Osteoblast (primary cell): ENCODE results near the gene MYH3. TPM values are rescaled to one million over a fixed set of nuclear protein-coding genes. Genes with fewer than 3 reads are reported as not detected.

Experiments
- DNase-seq: peaks from one replicate; pipeline ENCODE4 v3.0.0; 2011; ENCODE audit warnings: low spot score, mixed read lengths; ENCODE audit not compliant: insufficient read length; ENCODE audit errors: missing footprints
- H2AFZ ChIP-seq: 2 replicates; pipeline ENCODE4 v1.6.0; 2011; ENCODE audit warnings: mild to moderate bottlenecking, low read length
- H3K27ac ChIP-seq: 2 replicates; pipeline ENCODE4 v1.5.1; 2011; ENCODE audit warnings: mild to moderate bottlenecking, low read depth, low read length, moderate library complexity
- H3K27me3 ChIP-seq: 2 replicates; pipeline ENCODE4 v1.6.0; 2012; ENCODE audit warnings: mild to moderate bottlenecking, control low read depth, inconsistent platforms, low read length, moderate library complexity; ENCODE audit not compliant: insufficient read depth
- H3K36me3 ChIP-seq: 2 replicates; pipeline ENCODE4 v1.5.1; 2011; ENCODE audit warnings: mild to moderate bottlenecking, low read length, control low read depth, moderate library complexity; ENCODE audit not compliant: insufficient read depth
- H3K4me1 ChIP-seq: 2 replicates; pipeline ENCODE4 v1.5.1; 2011; ENCODE audit warnings: mild to moderate bottlenecking, low read length, control low read depth, moderate library complexity; ENCODE audit not compliant: insufficient read depth
- H3K4me2 ChIP-seq: 2 replicates; pipeline ENCODE4 v1.6.0; 2011; ENCODE audit warnings: mild to moderate bottlenecking, low read length; ENCODE audit not compliant: insufficient read depth
- H3K4me3 ChIP-seq: fragments of 200-600 bp; sonication (generic); 3 replicates; pipeline ENCODE4 v1.5.1; 2012; ENCODE audit warnings: mild to moderate bottlenecking, low read length, inconsistent platforms; ENCODE audit not compliant: insufficient read depth
- H3K79me2 ChIP-seq: 2 replicates; pipeline ENCODE4 v1.6.0; 2012; ENCODE audit warnings: mild to moderate bottlenecking, low read length, control low read depth, inconsistent platforms; ENCODE audit not compliant: insufficient read depth
- H3K9me3 ChIP-seq: 2 replicates; pipeline ENCODE4 v1.5.1; 2011; ENCODE audit warnings: low read depth, low read length, control low read depth
- H4K20me1 ChIP-seq: 2 replicates; pipeline ENCODE4 v1.6.0; 2012; ENCODE audit warnings: mild to moderate bottlenecking, low read length, control low read depth; ENCODE audit not compliant: insufficient read depth
- total RNA-seq: library from RNA; depleted of rRNA; stranded (reverse); fragments of >200 nt; gene quantifications from 2 replicates; pipeline ENCODE4 v1.2.3, GENCODE V29; 2012
- TF ChIP-seq, protein P1 (sequence below): IDR thresholded peaks from 2 replicates; pipeline ENCODE4 v1.5.1; 2011; ENCODE audit warnings: mild to moderate bottlenecking, low read depth, low read length, moderate library complexity; ENCODE audit errors: extremely low read depth

Gene MYH3
- total RNA-seq, 1 donor: 1.8 TPM

DNA sequence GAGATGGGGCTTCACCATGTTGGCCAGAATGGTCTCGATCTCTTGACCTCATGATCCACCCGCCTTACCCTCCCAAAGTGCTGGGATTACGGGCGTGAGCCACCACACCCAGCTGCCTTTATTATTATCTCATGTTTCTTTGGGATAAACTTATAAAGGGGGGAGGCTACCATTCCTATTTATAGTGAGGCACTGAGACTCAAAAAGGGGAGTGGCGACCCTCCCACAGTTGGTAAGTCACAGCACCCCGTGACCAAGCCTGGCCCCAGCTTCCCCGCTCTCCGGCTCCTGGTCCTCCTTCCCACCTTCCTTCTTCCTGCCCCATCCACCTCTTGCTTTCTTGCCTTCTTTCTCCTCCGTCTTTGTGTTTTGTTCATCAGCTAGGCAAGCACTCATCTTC, 5.2 kb downstream of the MYH3 start:
- H3K4me3 ChIP-seq: no peak overlapping the region
- H3K4me2 ChIP-seq: no peak overlapping the region
- no peaks in the 10 kb centered on the region for H3K9me3 ChIP-seq
- H4K20me1 ChIP-seq: no peaks in the 10 kb centered on the region
- no peak overlapping the region for H2AFZ ChIP-seq
- no peak for DNase-seq
- H3K4me1 ChIP-seq: no peaks in the 10 kb centered on the region
- no peaks in the 10 kb centered on the region for H3K79me2 ChIP-seq
- H3K27me3 ChIP-seq: no peaks in the 10 kb centered on the region
- TF ChIP-seq, protein P1, sequence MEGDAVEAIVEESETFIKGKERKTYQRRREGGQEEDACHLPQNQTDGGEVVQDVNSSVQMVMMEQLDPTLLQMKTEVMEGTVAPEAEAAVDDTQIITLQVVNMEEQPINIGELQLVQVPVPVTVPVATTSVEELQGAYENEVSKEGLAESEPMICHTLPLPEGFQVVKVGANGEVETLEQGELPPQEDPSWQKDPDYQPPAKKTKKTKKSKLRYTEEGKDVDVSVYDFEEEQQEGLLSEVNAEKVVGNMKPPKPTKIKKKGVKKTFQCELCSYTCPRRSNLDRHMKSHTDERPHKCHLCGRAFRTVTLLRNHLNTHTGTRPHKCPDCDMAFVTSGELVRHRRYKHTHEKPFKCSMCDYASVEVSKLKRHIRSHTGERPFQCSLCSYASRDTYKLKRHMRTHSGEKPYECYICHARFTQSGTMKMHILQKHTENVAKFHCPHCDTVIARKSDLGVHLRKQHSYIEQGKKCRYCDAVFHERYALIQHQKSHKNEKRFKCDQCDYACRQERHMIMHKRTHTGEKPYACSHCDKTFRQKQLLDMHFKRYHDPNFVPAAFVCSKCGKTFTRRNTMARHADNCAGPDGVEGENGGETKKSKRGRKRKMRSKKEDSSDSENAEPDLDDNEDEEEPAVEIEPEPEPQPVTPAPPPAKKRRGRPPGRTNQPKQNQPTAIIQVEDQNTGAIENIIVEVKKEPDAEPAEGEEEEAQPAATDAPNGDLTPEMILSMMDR: no peak
- no peaks in the 10 kb centered on the region for H3K36me3 ChIP-seq
- no peak overlapping the region for H3K27ac ChIP-seq

DNA sequence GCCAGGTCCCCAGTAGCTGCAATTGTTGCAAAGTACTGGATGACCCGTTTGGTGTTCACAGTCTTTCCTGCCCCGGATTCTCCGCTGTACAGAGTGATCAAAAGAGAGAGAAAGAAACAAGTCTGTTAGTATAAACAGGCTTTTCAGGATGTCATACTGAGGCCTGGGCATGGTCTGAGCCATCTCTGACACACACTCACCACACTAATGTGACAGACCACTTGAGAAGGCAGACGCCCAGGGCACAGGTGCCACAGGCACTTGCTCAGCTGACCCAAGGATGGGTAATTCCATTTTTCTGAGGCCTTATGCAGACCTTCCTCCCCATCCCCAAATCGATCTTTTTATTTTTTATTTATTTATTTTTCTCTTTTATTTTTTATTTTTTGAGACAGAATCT, 7.5 kb downstream of the MYH3 start:
- Histone ChIP-seq H3K79me2 (no peaks in the 10 kb centered on the region), H3K4me3 (no peak overlapping the region), H3K4me1 (no peaks in the 10 kb centered on the region), H2AFZ (no peak overlapping the region), H3K4me2 (no peak overlapping the region), H3K36me3 (peaks cover 3% of the 10 kb centered on the region), H3K27me3 (no peaks in the 10 kb centered on the region), H3K9me3 (no peaks in the 10 kb centered on the region), H3K27ac (no peak overlapping the region), H4K20me1 (no peaks in the 10 kb centered on the region)
- DNase-seq: no peak
- TF ChIP-seq, protein P1: no peak

DNA sequence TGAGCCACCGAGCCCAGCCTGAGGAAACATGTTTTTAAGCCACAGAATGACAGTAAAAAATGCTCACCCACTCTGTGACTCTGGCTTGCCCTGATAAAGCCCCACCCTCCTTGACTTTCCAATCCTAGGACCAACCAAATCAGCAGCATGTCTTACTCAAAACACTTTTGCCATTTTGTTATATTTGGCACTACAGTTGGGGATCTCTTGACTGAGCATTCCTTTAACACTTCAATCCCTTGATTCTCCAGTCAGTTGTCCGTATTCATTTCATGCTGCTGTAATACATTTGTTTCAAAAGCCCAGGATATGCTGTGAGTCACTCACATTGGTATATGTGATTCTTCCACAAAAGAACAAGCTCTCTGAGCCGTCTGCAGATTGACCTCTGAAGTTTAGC, 8.2 kb downstream of the MYH3 start:
- no peak overlapping the region for H3K4me2 ChIP-seq
- peak; percentile 84 for DNase-seq

DNA sequence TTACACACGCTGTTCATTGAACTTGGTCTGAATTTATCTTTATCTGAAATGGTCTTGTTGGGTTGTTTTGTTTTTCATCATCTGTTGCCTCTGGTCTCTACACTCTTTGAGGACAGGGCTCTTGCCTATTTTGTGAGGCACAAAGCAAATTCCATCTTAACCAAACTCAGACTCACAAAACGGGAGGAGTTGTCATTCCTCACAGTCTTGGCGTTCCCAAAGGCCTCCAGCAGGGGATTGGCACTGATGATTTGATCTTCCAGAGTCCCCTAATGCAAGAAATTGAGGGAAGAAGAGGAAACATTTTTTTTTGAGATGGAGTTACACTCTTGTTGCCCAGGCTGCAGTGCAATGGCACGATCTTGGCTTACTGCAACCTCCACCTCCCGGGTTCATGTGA, 8.7 kb downstream of the MYH3 start:
- Histone ChIP-seq H3K27ac (no peak overlapping the region), H3K4me1 (no peaks in the 10 kb centered on the region), H3K9me3 (no peaks in the 10 kb centered on the region), H3K27me3 (no peaks in the 10 kb centered on the region), H3K4me2 (no peak overlapping the region), H3K4me3 (no peak overlapping the region), H3K79me2 (no peaks in the 10 kb centered on the region), H4K20me1 (no peaks in the 10 kb centered on the region), H3K36me3 (peaks cover 3% of the 10 kb centered on the region), H2AFZ (no peak overlapping the region)
- TF ChIP-seq, protein P1: no peak
- no peak for DNase-seq

More for the DNA sequence above, 8.2 kb downstream of the MYH3 start:
- peaks cover 3% of the 10 kb centered on the region for H3K36me3 ChIP-seq
- no peaks in the 10 kb centered on the region for H3K79me2 ChIP-seq
- no peaks in the 10 kb centered on the region for H4K20me1 ChIP-seq
- no peak overlapping the region for H3K27ac ChIP-seq
- H3K9me3 ChIP-seq: no peaks in the 10 kb centered on the region
- H3K4me1 ChIP-seq: no peaks in the 10 kb centered on the region
- no peak overlapping the region for H2AFZ ChIP-seq
- H3K27me3 ChIP-seq: no peaks in the 10 kb centered on the region
- TF ChIP-seq, protein P1: no peak
- no peak overlapping the region for H3K4me3 ChIP-seq
